Transverse colon (tissue), 4 donors: ENCODE measurements around the gene SPESP1. TPM values are rescaled to one million over a fixed set of nuclear protein-coding genes. Genes with fewer than 3 reads are reported as not detected.

Experiments used
- DNase-seq: peaks from one replicate; pipeline ENCODE4 v3.0.0-alpha.2; 2019
- H3K27ac ChIP-seq, 4 donors: fragments of 200-600 bp; sonication (generic); 2 replicates each; pipeline ENCODE4 v1.5.1; 2016 to 2018; ENCODE audit warnings: inconsistent platforms in 4 of 4
- H3K27me3 ChIP-seq: fragments of 200-600 bp; sonication (generic); 2 replicates; pipeline ENCODE4 v1.5.1; 2017; ENCODE audit warnings: inconsistent platforms
- H3K36me3 ChIP-seq, 4 donors: fragments of 200-600 bp; sonication (generic); 2 replicates each; pipeline ENCODE4 v1.5.1; 2017 to 2019; ENCODE audit warnings: inconsistent platforms in 4 of 4
- H3K4me1 ChIP-seq, 4 donors: fragments of 200-600 bp; sonication (generic); 2 replicates each; pipeline ENCODE4 v1.5.1; 2017 to 2020; ENCODE audit warnings: inconsistent platforms in 4 of 4
- H3K4me3 ChIP-seq, 4 donors: fragments of 200-600 bp; sonication (generic); 1 replicate in 1 of 4; 2 replicates in 3 of 4; pipeline versions ENCODE4 v1.5.1 to v1.6.1; 2017 to 2019; ENCODE audit warnings: inconsistent platforms in 4 of 4
- H3K9me3 ChIP-seq, 2 donors: fragments of 200-600 bp; sonication (generic); 2 replicates each; pipeline ENCODE4 v1.5.1; 2017 to 2019; ENCODE audit warnings: inconsistent platforms in 2 of 2
- EP300 ChIP-seq: sonication (generic); formaldehyde crosslinking; IDR thresholded peaks from one replicate; pipeline ENCODE4 v1.6.1; 2017; ENCODE audit warnings: antibody characterized with exemption, low read depth
- POLR2A ChIP-seq: fragments of 450-650 bp; IDR thresholded peaks from one replicate; pipeline ENCODE4 v1.6.1; 2016; ENCODE audit warnings: antibody characterized with exemption, mild to moderate bottlenecking, moderate library complexity
- POLR2AphosphoS5 ChIP-seq, 3 donors: sonication (generic); formaldehyde crosslinking; IDR thresholded peaks; one replicate each; pipeline ENCODE4 v1.6.1; 2016; ENCODE audit warnings: antibody characterized with exemption in 3 of 3
- WGBS, 2 donors: methylation state at CpG; one replicate each; pipeline ENCODE4 v1.1.5; 2018; ENCODE audit warnings: low coverage in 1 of 2; 5-methylcytosine and 5-hydroxymethylcytosine counted together
- in situ Hi-C, 4 donors: fragments of 200-750 bp; cut with MboI; loops; one replicate each; pipeline versions ENCODE4 v1.15.0 to v1.15.1; 2017; ENCODE audit warnings: low sequenced_read_pairs in 3 of 4, low pct_ligation_motif_present in 1 of 4, low pct_unique_long_range_greater_than_20kb in 1 of 4
- intact Hi-C: fragments of 100-400 bp; cut with DNase I; formaldehyde crosslinking; loops from one replicate; pipeline ENCODE4 v1.15.1; 2023; ENCODE audit warnings: low total_unique reads
- total RNA-seq, 4 donors: library from RNA; depleted of rRNA; stranded (reverse); fragments of >200 nt; gene quantifications; one replicate each; pipeline ENCODE4 v1.1.0, GENCODE V29; 2016
- TF ChIP-seq, protein P1 (sequence below), 5 experiments: fragments of 200-600 bp in 3 of 5; fragments of 450-650 bp in 2 of 5; sonication (generic) in 3 of 5; IDR thresholded peaks; 1 replicate in 2 of 5; 2 replicates in 3 of 5; pipeline ENCODE4 v1.5.1; 2016 to 2017; ENCODE audit warnings: antibody characterized with exemption in 5 of 5, inconsistent platforms in 3 of 5, mild to moderate bottlenecking in 2 of 5, moderate library complexity in 1 of 5

Gene SPESP1
- total RNA-seq, 4 donors from 2014 or later, result 1.5 to 2.5 TPM; not detected in 2

DNA sequence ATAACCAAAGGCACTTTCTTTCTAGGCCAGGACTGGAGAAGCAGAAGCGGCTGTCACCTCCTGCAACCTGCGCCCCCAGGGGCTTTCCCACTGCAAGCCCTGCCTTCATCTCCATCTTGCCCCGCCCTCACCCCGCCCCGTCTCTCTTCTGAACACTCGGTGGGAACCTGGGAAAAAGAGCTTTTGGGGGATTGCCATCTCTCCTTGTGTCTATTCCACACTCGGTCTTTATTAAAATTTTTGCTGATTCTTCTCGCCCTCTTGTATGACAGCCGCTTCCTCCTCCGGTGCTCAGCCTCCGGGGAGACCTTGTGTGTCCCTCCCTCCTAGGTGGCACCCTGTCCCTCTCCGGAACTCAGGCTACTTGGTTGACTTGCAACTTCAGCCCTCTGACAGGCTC is 41.9 kb upstream of the SPESP1 start:
- intact Hi-C loops, result no loop called here
- TF ChIP-seq POLR2A (no peak), EP300 (no peak), POLR2AphosphoS5 (IDR thresholded peaks at IDR 0.05) (no peak)
- TF ChIP-seq, protein P1, sequence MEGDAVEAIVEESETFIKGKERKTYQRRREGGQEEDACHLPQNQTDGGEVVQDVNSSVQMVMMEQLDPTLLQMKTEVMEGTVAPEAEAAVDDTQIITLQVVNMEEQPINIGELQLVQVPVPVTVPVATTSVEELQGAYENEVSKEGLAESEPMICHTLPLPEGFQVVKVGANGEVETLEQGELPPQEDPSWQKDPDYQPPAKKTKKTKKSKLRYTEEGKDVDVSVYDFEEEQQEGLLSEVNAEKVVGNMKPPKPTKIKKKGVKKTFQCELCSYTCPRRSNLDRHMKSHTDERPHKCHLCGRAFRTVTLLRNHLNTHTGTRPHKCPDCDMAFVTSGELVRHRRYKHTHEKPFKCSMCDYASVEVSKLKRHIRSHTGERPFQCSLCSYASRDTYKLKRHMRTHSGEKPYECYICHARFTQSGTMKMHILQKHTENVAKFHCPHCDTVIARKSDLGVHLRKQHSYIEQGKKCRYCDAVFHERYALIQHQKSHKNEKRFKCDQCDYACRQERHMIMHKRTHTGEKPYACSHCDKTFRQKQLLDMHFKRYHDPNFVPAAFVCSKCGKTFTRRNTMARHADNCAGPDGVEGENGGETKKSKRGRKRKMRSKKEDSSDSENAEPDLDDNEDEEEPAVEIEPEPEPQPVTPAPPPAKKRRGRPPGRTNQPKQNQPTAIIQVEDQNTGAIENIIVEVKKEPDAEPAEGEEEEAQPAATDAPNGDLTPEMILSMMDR (IDR thresholded peaks at IDR 0.05), result no peak
- 78 to 80% methylated on average over 11 to 12 of the region's 12 CpGs for WGBS, 2 donors

DNA sequence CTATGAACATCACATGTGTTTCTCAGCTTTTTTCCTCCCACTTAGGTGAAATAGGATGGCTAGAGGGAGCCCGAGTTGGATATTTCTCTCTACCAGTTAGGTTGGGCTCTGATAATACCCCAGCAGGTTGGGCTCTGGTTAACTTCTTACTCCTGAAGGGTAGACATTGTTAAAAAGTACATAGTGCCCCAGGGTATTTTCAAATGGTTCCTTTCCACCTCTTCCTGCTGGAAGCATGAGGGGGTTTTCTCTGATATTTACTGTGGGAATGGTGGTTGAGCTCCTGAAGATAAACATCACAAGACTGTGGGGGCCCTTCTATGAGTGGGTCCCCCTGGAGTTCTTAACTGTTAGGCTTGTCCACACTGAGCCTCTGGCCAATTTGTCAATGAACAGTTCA is 36.1 kb upstream of the SPESP1 start:
- no peaks in the 10 kb centered on the region for H3K4me1 ChIP-seq
- H3K27ac ChIP-seq, result no peak overlapping the region
- H3K4me3 ChIP-seq, result no peak overlapping the region
- no peak for DNase-seq
- TF ChIP-seq POLR2A (no peak), EP300 (no peak), POLR2AphosphoS5 (IDR thresholded peaks at IDR 0.05) (no peak)
- TF ChIP-seq, protein P1 (IDR thresholded peaks at IDR 0.05), result no peak
- intact Hi-C loops, result no loop called here
- H3K27me3 ChIP-seq, result peaks cover 19% of the 10 kb centered on the region
- 86% methylated on average over 1 of the region's 1 CpG; no CpG with 5 or more reads in 1 of the 2 donors for WGBS, 2 donors
- no peaks in the 10 kb centered on the region for H3K36me3 ChIP-seq
- in situ Hi-C loops, result no loop called here
- H3K9me3 ChIP-seq, result no peaks in the 10 kb centered on the region

More for the DNA sequence above, 41.9 kb upstream of the SPESP1 start:
- Histone ChIP-seq H3K27me3 (peaks cover 5% of the 10 kb centered on the region), H3K4me3 (no peak overlapping the region), H3K27ac (no peak overlapping the region), H3K36me3 (no peaks in the 10 kb centered on the region), H3K9me3 (no peaks in the 10 kb centered on the region), H3K4me1 (no peaks in the 10 kb centered on the region)
- DNase-seq, result no peak
- in situ Hi-C loops, result no loop called here

DNA sequence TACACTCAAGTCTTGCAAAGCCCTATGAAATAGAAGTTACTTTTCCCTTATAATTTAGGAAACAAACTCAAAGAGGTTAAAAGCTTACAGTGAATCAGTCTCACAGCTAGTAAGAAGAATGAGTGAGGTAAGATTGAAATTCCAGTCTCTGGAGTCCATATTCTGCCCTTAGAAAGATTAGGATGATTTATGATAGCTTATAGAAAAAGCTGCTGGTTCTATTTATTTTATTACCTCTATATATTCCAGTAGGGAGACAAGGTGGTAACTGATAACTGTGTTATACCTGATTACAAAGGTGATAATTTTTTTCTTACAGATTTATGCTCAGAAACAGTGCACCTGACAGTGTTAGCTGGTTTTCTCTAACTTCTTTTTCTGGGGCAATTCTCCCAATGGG is 34.1 kb upstream of the SPESP1 start:
- Histone ChIP-seq H3K4me1 (no peaks in the 10 kb centered on the region), H3K9me3 (no peaks in the 10 kb centered on the region), H3K27me3 (peaks cover 13% of the 10 kb centered on the region), H3K36me3 (no peaks in the 10 kb centered on the region), H3K4me3 (no peak overlapping the region), H3K27ac (no peak overlapping the region)
- DNase-seq, result no peak
- TF ChIP-seq, protein P1 (IDR thresholded peaks at IDR 0.05), result no peak
- TF ChIP-seq POLR2A, result no peak
- TF ChIP-seq POLR2AphosphoS5 (IDR thresholded peaks at IDR 0.05), result no peak
- TF ChIP-seq EP300, result no peak
- intact Hi-C loops (no loop called here), in situ Hi-C loops (no loop called here)

DNA sequence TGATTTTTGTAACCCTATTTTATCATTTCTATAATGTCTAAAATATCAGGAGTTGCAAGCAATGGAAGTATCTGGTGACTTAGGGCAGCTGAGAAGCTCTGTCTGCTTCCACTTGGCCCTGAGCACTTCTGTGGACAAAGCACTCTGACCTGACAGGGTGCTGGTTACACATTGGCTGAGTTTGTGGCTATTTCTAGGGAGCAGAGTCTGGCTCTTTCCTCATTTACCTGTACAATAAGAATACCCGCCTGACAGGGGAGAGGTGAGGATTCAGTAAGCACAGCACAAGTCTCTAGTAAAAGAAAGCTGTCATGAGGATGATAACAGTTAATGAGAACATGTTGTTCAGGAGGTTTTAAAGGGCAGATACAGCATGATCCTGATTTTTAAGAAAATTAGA is 33.3 kb upstream of the SPESP1 start:
- Histone ChIP-seq H3K27me3 (peaks cover 19% of the 10 kb centered on the region), H3K27ac (no peak overlapping the region), H3K4me1 (no peaks in the 10 kb centered on the region), H3K36me3 (no peaks in the 10 kb centered on the region), H3K9me3 (no peaks in the 10 kb centered on the region), H3K4me3 (no peak overlapping the region)
- intact Hi-C loops (no loop called here), in situ Hi-C loops (no loop called here)
- no peak for DNase-seq
- 86 to 88% methylated on average over 1 of the region's 1 CpG for WGBS, 2 donors
- TF ChIP-seq, protein P1 (IDR thresholded peaks at IDR 0.05), result no peak
- TF ChIP-seq POLR2AphosphoS5 (IDR thresholded peaks at IDR 0.05) (no peak), POLR2A (no peak), EP300 (no peak)
